Peyer's patch (tissue), 4 donors: Measurements from ENCODE around the gene LYRM1.

Experiments used
- POLR2A ChIP-seq, 2 donors: fragments of 450-650 bp; IDR thresholded peaks; one replicate each; pipeline ENCODE4 v1.5.1; 2017; ENCODE audit warnings: antibody characterized with exemption in 2 of 2, mild to moderate bottlenecking in 2 of 2, moderate library complexity in 2 of 2
- TF ChIP-seq, protein P1 (sequence below), 6 experiments: fragments of 450-650 bp in 4 of 6; fragments of 200-600 bp in 2 of 6; sonication (generic) in 1 of 6; IDR thresholded peaks; one replicate each; pipeline ENCODE4 v1.5.1; 2017 to 2019; ENCODE audit warnings: antibody characterized with exemption in 6 of 6, mild to moderate bottlenecking in 3 of 6, moderate library complexity in 1 of 6

DNA sequence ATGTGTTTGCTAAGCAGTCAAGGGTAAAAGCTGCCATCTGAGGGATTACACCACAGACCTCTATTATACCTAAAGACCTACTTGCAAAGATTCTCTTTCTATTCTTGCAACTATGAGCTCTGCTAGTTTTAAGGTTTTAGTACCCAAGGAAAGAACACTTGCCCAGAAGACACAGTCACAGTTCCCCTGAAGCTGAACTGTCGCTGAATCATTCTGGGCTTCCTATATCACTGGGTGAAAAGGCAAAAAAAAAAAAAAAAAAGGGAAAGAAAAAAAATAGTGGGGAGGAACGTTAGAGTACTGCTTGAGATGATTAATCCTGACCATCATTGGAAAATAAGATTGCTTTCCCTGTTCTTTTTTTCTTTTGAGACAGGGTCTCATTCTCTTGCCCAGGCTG lies 37.9 kb downstream of the LYRM1 start:
- TF ChIP-seq, protein P1, sequence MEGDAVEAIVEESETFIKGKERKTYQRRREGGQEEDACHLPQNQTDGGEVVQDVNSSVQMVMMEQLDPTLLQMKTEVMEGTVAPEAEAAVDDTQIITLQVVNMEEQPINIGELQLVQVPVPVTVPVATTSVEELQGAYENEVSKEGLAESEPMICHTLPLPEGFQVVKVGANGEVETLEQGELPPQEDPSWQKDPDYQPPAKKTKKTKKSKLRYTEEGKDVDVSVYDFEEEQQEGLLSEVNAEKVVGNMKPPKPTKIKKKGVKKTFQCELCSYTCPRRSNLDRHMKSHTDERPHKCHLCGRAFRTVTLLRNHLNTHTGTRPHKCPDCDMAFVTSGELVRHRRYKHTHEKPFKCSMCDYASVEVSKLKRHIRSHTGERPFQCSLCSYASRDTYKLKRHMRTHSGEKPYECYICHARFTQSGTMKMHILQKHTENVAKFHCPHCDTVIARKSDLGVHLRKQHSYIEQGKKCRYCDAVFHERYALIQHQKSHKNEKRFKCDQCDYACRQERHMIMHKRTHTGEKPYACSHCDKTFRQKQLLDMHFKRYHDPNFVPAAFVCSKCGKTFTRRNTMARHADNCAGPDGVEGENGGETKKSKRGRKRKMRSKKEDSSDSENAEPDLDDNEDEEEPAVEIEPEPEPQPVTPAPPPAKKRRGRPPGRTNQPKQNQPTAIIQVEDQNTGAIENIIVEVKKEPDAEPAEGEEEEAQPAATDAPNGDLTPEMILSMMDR (IDR thresholded peaks at IDR 0.05), result no peak
- no peak for TF ChIP-seq POLR2A (IDR thresholded peaks at IDR 0.05)
